Astrocyte (in vitro differentiated cells and primary cell): ENCODE results near the gene P3H2. TPM values are rescaled to one million over a fixed set of nuclear protein-coding genes. Genes with fewer than 3 reads are reported as not detected.
A peak's percentile ranks its signal among the peaks of the same experiment; 100 is the strongest.

Experiments
- DNase-seq: peaks from one replicate; pipeline ENCODE4 v3.0.0-alpha.2; 2010; ENCODE audit warnings: low read depth
- FAIRE-seq: peaks from 2 replicates; lab custom pipeline; 2011; peaks lifted over from hg19 to GRCh38; lab: Jason Lieb, UNC
- H2AFZ ChIP-seq: 2 replicates; pipeline ENCODE4 v1.6.0; 2012; ENCODE audit warnings: low read depth, low read length, inconsistent platforms
- H3K27ac ChIP-seq: 2 replicates; pipeline ENCODE4 v1.5.1; 2011; ENCODE audit warnings: low read depth, low read length, inconsistent platforms
- H3K27me3 ChIP-seq: 2 replicates; pipeline ENCODE4 v1.6.0; 2011; ENCODE audit warnings: low read length, inconsistent platforms; ENCODE audit not compliant: insufficient read depth
- H3K36me3 ChIP-seq: 2 replicates; pipeline ENCODE4 v1.5.1; 2011; ENCODE audit warnings: low read length, inconsistent platforms; ENCODE audit not compliant: insufficient read depth
- H3K4me1 ChIP-seq: 2 replicates; pipeline ENCODE4 v1.5.1; 2011; ENCODE audit warnings: low read length, inconsistent platforms; ENCODE audit not compliant: insufficient read depth
- H3K4me2 ChIP-seq: 2 replicates; pipeline ENCODE4 v1.6.0; 2012; ENCODE audit warnings: low read length, inconsistent platforms
- H3K4me3 ChIP-seq: 2 replicates; pipeline ENCODE4 v1.5.1; 2011; ENCODE audit warnings: low read depth, mild to moderate bottlenecking, low read length, inconsistent platforms; ENCODE audit not compliant: insufficient read depth
- H3K79me2 ChIP-seq: 2 replicates; pipeline ENCODE4 v1.6.0; 2012; ENCODE audit warnings: mild to moderate bottlenecking, low read length, inconsistent platforms; ENCODE audit not compliant: insufficient read depth
- H3K9ac ChIP-seq: 2 replicates; pipeline ENCODE4 v1.6.0; 2012; ENCODE audit warnings: mild to moderate bottlenecking, low read length, inconsistent platforms
- H3K9me3 ChIP-seq: 2 replicates; pipeline ENCODE4 v1.5.1; 2012; ENCODE audit warnings: low read depth, mild to moderate bottlenecking, low read length, inconsistent platforms; ENCODE audit not compliant: insufficient read depth
- H4K20me1 ChIP-seq: 2 replicates; pipeline ENCODE4 v1.6.0; 2012; ENCODE audit warnings: low read length, inconsistent platforms; ENCODE audit not compliant: insufficient read depth
- H3K27ac Mint-ChIP-seq: one replicate; pipeline ENCODE4 v1.8.0; 2021; ENCODE audit warnings: mild to moderate bottlenecking, mixed read lengths; ENCODE audit not compliant: unreplicated experiment
- H3K27me3 Mint-ChIP-seq: one replicate; pipeline ENCODE4 v1.8.0; 2021; ENCODE audit warnings: low read depth, mixed read lengths; ENCODE audit not compliant: unreplicated experiment
- H3K36me3 Mint-ChIP-seq: one replicate; pipeline ENCODE4 v1.8.0; 2021; ENCODE audit warnings: low read depth, mixed read lengths; ENCODE audit not compliant: unreplicated experiment
- H3K4me1 Mint-ChIP-seq: one replicate; pipeline ENCODE4 v1.8.0; 2021; ENCODE audit warnings: low read depth, mixed read lengths; ENCODE audit not compliant: unreplicated experiment
- H3K4me3 Mint-ChIP-seq: one replicate; pipeline ENCODE4 v1.8.0; 2021; ENCODE audit warnings: mild to moderate bottlenecking, moderate library complexity, mixed read lengths; ENCODE audit not compliant: unreplicated experiment
- H3K9me3 Mint-ChIP-seq: one replicate; pipeline ENCODE4 v1.8.0; 2021; ENCODE audit warnings: mild to moderate bottlenecking, mixed read lengths; ENCODE audit not compliant: unreplicated experiment
- CTCF ChIP-seq: IDR thresholded peaks from 2 replicates; pipeline ENCODE4 v1.5.1; 2011; ENCODE audit warnings: low read depth, mild to moderate bottlenecking, inconsistent platforms, low read length, moderate library complexity; ENCODE audit not compliant: insufficient read depth
- EZH2 ChIP-seq: IDR thresholded peaks from 2 replicates; pipeline ENCODE4 v1.6.1; 2012; ENCODE audit warnings: mild to moderate bottlenecking, low read length, inconsistent platforms; ENCODE audit not compliant: insufficient read depth
- total RNA-seq: library from RNA; stranded (reverse); gene quantifications from 2 replicates; pipeline ENCODE4 v1.2.1, GENCODE V29; 2021

The P3H2 gene
- total RNA-seq, 1 donor from 2014 or later = 57.7 TPM

- Histone ChIP-seq H3K9ac (no peak overlapping the region), H3K27me3 (no peaks in the 10 kb centered on the region), H3K9me3 (no peaks in the 10 kb centered on the region), H3K27ac (peak overlapping the region; percentile 40), H3K4me2 (peak overlapping the region; percentile 58), H4K20me1 (no peaks in the 10 kb centered on the region), H3K36me3 (no peaks in the 10 kb centered on the region), H2AFZ (no peak overlapping the region), H3K4me1 (peaks cover 14% of the 10 kb centered on the region), H3K79me2 (no peaks in the 10 kb centered on the region), H3K4me3 (no peak overlapping the region)
- TF ChIP-seq EZH2 (no peak), CTCF (no peak)
- peak overlapping the region; percentile 79 for H3K27ac Mint-ChIP-seq
- H3K36me3 Mint-ChIP-seq = no peaks in the 10 kb centered on the region
- FAIRE-seq = peak; percentile 49
- H3K27me3 Mint-ChIP-seq = no peaks in the 10 kb centered on the region
- peaks cover 35% of the 10 kb centered on the region for H3K4me1 Mint-ChIP-seq
- H3K4me3 Mint-ChIP-seq = no peak overlapping the region
- no peaks in the 10 kb centered on the region for H3K9me3 Mint-ChIP-seq
- no peak for DNase-seq
These were observed 117.6 kb downstream of the P3H2 start for GRCh38 chr3:190003068-190003467.

- Histone ChIP-seq H3K27ac (no peak overlapping the region), H3K4me3 (no peak overlapping the region), H3K36me3 (no peaks in the 10 kb centered on the region), H3K79me2 (no peaks in the 10 kb centered on the region), H3K4me2 (no peak overlapping the region), H2AFZ (no peak overlapping the region), H4K20me1 (no peaks in the 10 kb centered on the region), H3K4me1 (peaks cover 14% of the 10 kb centered on the region), H3K9ac (no peak overlapping the region), H3K27me3 (no peaks in the 10 kb centered on the region), H3K9me3 (no peaks in the 10 kb centered on the region)
- Mint-ChIP-seq H3K9me3 (no peaks in the 10 kb centered on the region), H3K4me1 (peaks cover 35% of the 10 kb centered on the region), H3K36me3 (no peaks in the 10 kb centered on the region), H3K4me3 (no peak overlapping the region), H3K27ac (no peak overlapping the region), H3K27me3 (no peaks in the 10 kb centered on the region)
- TF ChIP-seq CTCF (no peak), EZH2 (no peak)
- FAIRE-seq (no peak), DNase-seq (no peak)
These were observed 119.3 kb downstream of the P3H2 start for GRCh38 chr3:190001426-190001825.

- Histone ChIP-seq H4K20me1 (no peaks in the 10 kb centered on the region), H3K4me1 (peaks cover 14% of the 10 kb centered on the region), H3K79me2 (no peaks in the 10 kb centered on the region), H2AFZ (no peak overlapping the region), H3K36me3 (no peaks in the 10 kb centered on the region), H3K9me3 (no peaks in the 10 kb centered on the region), H3K9ac (no peak overlapping the region), H3K27ac (no peak overlapping the region), H3K4me3 (no peak overlapping the region), H3K4me2 (no peak overlapping the region), H3K27me3 (no peaks in the 10 kb centered on the region)
- H3K27ac Mint-ChIP-seq = peak overlapping the region; percentile 15
- TF ChIP-seq EZH2 = no peak
- TF ChIP-seq CTCF = no peak
- H3K36me3 Mint-ChIP-seq = no peaks in the 10 kb centered on the region
- DNase-seq (no peak), FAIRE-seq (peak; percentile 34)
- H3K27me3 Mint-ChIP-seq = no peaks in the 10 kb centered on the region
- H3K4me1 Mint-ChIP-seq = peaks cover 38% of the 10 kb centered on the region
- no peak overlapping the region for H3K4me3 Mint-ChIP-seq
- H3K9me3 Mint-ChIP-seq = no peaks in the 10 kb centered on the region
These were observed 119.9 kb downstream of the P3H2 start for GRCh38 chr3:190000861-190001196.
